Effector memory CD8-positive, alpha-beta T cell (primary cell): ENCODE results near the gene EZH1.

Source experiments
- ATAC-seq: fragments of 150-1000 bp; cut with Tn5 transposase; replicated peaks from 2 replicates; pipeline ENCODE4 v1.10.0; 2021; ENCODE audit warnings: mild to moderate bottlenecking, moderate library complexity
- DNase-seq, 3 experiments: peaks; one replicate each; pipeline ENCODE4 v3.0.0; 2021
- H3K27ac Mint-ChIP-seq, 2 donors: one replicate each; pipeline ENCODE4 v1.8.0; 2022; ENCODE audit warnings: mild to moderate bottlenecking in 2 of 2, mixed read lengths in 2 of 2, moderate library complexity in 2 of 2
- H3K27me3 Mint-ChIP-seq, 2 donors: one replicate each; pipeline ENCODE4 v1.8.0; 2022; ENCODE audit warnings: mixed read lengths in 2 of 2
- H3K36me3 Mint-ChIP-seq: one replicate; pipeline ENCODE4 v1.8.0; 2022; ENCODE audit warnings: mild to moderate bottlenecking, moderate library complexity, mixed read lengths; ENCODE audit not compliant: insufficient read depth
- H3K4me1 Mint-ChIP-seq, 2 donors: one replicate each; pipeline ENCODE4 v1.8.0; 2022; ENCODE audit warnings: low read depth in 2 of 2, mixed read lengths in 2 of 2
- H3K4me3 Mint-ChIP-seq, 2 donors: one replicate each; pipeline ENCODE4 v1.8.0; 2022; ENCODE audit warnings: mild to moderate bottlenecking in 2 of 2, mixed read lengths in 2 of 2, moderate library complexity in 2 of 2
- H3K9me3 Mint-ChIP-seq, 2 donors: one replicate each; pipeline ENCODE4 v1.8.0; 2022; ENCODE audit warnings: mixed read lengths in 2 of 2

Gene EZH1

DNA sequence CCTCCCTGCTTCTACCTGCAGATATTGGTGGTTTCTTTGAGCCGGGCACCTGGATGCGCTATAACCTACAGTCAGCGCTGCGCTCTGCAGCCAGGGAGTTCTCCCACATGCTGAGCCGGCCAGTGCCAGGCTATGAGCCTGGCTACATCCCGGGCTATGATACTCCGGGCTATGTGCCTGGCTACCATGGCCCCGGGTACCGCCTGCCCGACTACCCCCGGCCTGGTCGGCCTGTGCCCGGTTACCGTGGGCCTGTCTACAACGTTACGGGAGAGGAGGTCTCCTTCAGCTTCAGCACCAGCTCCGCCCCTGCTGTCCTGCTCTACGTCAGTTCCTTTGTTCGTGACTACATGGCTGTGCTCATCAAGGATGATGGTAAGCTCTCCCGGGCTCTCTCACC lies 49.3 kb downstream of the EZH1 start:
- Mint-ChIP-seq H3K4me1 (no peaks in the 10 kb centered on the region), H3K27ac (no peak overlapping the region), H3K4me3 (no peak overlapping the region), H3K27me3 (no peaks in the 10 kb centered on the region), H3K9me3 (no peaks in the 10 kb centered on the region), H3K36me3 (peaks cover 5% of the 10 kb centered on the region)
- no peak for DNase-seq
- no peak for ATAC-seq

DNA sequence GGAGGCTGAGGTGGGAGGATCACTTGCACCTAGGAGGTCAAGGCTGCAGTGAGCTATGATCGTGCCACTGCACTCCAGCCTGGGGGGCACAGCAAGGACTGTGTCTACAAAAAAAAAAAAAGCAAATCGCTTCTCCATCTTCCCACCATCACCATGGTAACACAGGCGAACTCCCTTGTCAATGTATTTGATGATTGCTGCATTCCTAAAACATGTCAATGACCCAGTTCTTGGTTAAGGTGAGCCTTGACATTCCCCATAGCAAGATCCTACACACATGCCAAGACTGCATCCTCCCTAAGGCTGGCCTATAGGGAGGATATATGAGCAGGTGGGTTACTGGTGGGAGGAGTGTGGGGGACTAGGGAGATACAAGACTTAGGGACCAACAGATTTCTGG lies 50.3 kb downstream of the EZH1 start:
- Mint-ChIP-seq H3K36me3 (peaks cover 5% of the 10 kb centered on the region), H3K4me1 (no peaks in the 10 kb centered on the region), H3K27ac (no peak overlapping the region), H3K27me3 (no peaks in the 10 kb centered on the region), H3K4me3 (no peak overlapping the region), H3K9me3 (no peaks in the 10 kb centered on the region)
- ATAC-seq (no peak), DNase-seq (no peak)

DNA sequence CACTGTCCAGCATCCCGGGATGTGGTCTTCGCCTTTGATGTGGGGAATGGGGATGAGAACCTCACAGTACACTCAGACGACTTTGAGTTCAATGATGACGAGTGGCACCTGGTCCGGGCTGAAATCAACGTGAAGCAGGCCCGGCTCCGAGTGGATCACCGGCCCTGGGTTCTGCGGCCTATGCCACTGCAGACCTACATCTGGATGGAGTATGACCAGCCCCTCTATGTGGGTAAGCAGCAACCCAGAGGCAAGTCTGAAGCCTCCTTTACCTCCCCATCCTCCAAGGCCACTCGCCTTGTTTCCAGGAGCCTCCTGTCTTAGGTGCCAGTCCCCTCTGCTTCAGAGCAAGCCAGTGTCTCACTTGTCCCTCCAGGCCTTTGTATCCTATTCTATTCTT lies 52.4 kb downstream of the EZH1 start:
- no peak for ATAC-seq
- H3K4me3 Mint-ChIP-seq, result no peak overlapping the region
- H3K27ac Mint-ChIP-seq, result peak overlapping the region in 1 of 2 donors; percentile 71

DNA sequence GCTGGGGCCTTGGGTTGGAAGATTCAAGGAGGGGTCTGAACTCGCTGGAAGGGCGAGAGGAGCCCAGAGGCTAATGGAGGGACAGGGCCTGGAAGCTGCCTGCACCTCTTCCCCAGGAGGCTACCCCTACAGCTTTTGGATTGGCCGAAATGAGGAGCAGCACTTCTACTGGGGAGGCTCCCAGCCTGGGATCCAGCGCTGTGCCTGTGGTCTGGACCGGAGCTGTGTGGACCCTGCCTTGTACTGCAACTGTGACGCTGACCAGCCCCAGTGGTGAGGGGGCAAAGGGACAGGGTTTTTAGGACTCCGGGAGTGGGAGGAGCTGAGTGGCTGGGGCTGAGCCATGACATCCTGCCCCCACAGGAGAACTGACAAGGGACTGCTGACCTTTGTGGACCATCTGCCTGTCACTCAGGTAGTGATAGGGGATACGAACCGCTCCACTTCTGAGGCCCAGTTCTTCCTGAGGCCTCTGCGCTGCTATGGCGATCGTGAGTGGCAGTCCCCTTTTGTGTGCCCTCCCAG lies 53.8 kb downstream of the EZH1 start:
- Mint-ChIP-seq H3K4me3 (no peak overlapping the region), H3K9me3 (no peaks in the 10 kb centered on the region), H3K27me3 (no peaks in the 10 kb centered on the region), H3K27ac (no peak overlapping the region), H3K4me1 (no peaks in the 10 kb centered on the region), H3K36me3 (peaks cover 6% of the 10 kb centered on the region)
- DNase-seq (no peak), ATAC-seq (no peak)

More for the DNA sequence above, 52.4 kb downstream of the EZH1 start:
- H3K27me3 Mint-ChIP-seq, result no peaks in the 10 kb centered on the region
- DNase-seq, result no peak
- peaks cover 6% of the 10 kb centered on the region for H3K36me3 Mint-ChIP-seq
- H3K9me3 Mint-ChIP-seq, result no peaks in the 10 kb centered on the region
- H3K4me1 Mint-ChIP-seq, result no peaks in the 10 kb centered on the region

DNA sequence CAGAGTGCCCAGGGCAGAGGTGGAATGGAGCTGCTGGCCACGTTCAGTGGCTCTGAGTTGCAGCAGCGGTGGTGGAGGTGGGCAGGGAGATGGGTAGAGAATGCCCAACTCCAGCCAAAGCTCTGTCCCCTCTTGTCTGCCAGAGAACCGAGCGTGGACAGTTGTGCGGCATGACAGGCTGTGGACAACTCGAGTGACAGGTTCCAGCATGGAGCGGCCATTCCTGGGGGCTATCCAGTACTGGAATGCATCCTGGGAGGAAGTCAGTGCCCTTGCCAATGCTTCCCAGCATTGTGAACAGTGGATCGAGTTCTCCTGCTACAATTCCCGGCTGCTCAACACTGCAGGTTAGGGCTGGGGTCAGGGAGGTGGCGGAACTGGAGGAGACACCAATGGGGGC lies 54.2 kb downstream of the EZH1 start:
- no peak overlapping the region for H3K27ac Mint-ChIP-seq
- peaks cover 0 to 1% of the 10 kb centered on the region in 2 donors for H3K4me1 Mint-ChIP-seq
- H3K36me3 Mint-ChIP-seq, result peaks cover 4% of the 10 kb centered on the region
- H3K4me3 Mint-ChIP-seq, result no peak overlapping the region
- ATAC-seq (no peak), DNase-seq (no peak)
- peaks cover 0 to 4% of the 10 kb centered on the region in 2 donors for H3K27me3 Mint-ChIP-seq
- no peaks in the 10 kb centered on the region for H3K9me3 Mint-ChIP-seq

DNA sequence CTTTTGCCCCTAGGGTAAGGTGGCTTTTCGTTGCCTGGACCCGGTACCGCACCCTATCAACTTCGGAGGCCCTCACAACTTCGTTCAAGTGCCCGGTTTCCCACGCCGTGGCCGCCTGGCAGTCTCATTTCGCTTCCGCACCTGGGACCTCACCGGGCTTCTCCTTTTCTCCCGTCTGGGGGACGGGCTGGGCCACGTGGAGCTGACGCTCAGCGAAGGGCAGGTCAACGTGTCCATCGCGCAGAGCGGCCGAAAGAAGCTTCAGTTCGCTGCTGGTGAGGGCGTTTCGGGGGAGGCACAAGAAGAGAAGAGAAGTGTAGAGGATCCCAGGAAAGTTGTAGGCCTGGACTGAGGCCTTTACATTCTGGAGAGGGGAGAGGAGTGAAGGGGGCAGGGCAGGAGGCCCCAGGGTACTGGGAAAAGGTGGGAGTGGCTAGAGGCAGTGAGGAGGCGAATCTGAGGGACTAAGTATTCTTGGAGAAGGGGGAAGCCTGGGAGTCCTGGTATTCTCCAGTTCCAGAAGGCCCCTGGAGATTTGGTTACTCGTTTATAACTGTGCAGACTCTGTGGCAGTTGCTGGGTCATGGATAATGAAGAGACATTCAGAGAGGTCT lies 57.0 kb downstream of the EZH1 start:
- peaks cover 8 to 10% of the 10 kb centered on the region in 2 donors for H3K4me1 Mint-ChIP-seq
- no peak for ATAC-seq
- DNase-seq, result no peak
- H3K27ac Mint-ChIP-seq, result no peak overlapping the region
- peaks cover 8 to 32% of the 10 kb centered on the region in 2 donors for H3K27me3 Mint-ChIP-seq
- no peak overlapping the region for H3K4me3 Mint-ChIP-seq
- H3K36me3 Mint-ChIP-seq, result peaks cover 17% of the 10 kb centered on the region
- no peaks in the 10 kb centered on the region for H3K9me3 Mint-ChIP-seq

DNA sequence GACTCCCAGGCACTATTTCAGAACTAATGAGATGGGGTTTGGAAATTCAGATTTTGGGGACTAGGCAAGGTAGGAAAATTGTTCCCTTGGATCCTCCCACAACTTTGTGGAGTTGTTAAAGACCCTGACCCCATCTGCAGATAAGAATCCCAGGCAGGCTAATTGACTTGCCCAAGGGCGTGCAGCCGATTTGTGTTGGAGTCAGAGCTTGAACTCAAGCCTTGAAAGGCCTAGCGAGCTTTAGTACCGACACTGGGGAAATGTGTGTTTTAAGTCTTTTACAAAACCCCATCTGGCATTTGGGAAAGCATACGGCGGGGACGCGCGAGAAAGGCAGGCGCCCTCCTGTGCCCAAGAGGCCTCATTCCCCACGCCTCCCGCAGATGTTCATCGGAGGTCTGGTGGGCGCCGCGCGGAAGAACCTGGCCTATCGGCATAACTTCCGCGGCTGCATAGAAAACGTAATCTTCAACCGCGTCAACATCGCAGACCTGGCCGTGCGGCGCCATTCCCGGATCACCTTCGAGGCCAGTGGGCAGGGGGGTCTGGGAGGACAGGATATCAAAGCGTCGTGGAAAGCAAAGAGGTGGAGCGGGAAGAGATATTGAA lies 58.2 kb downstream of the EZH1 start:
- ATAC-seq, result no peak
- DNase-seq, result no peak
- Mint-ChIP-seq H3K36me3 (peaks cover 17% of the 10 kb centered on the region), H3K4me1 (peaks cover 18 to 20% of the 10 kb centered on the region in 2 donors), H3K9me3 (no peaks in the 10 kb centered on the region), H3K27ac (no peak overlapping the region), H3K27me3 (peaks cover 20 to 43% of the 10 kb centered on the region in 2 donors), H3K4me3 (no peak overlapping the region)

DNA sequence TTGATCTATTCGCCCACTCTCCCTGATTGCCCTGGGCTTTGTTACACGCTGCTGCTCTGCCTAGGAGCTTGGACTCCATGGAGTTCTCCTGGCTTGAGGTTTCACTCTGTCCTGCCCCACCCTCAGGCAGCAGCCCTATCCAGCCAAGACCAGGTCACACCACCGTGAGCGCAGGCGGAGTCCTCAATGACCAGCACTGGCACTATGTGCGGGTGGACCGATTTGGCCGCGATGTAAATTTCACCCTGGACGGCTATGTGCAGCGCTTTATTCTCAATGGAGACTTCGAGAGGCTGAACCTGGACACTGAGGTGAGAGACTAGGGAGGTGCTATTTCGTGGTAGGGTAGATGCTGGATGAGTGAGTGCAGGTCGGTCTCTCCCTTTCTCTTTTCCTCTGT lies 59.0 kb downstream of the EZH1 start:
- Mint-ChIP-seq H3K36me3 (peaks cover 17% of the 10 kb centered on the region), H3K9me3 (no peaks in the 10 kb centered on the region), H3K4me3 (no peak overlapping the region), H3K27ac (peak overlapping the region in 1 of 2 donors; percentile 73), H3K27me3 (peaks cover 26 to 51% of the 10 kb centered on the region in 2 donors), H3K4me1 (peaks cover 23 to 25% of the 10 kb centered on the region in 2 donors)
- DNase-seq (no peak), ATAC-seq (no peak)

DNA sequence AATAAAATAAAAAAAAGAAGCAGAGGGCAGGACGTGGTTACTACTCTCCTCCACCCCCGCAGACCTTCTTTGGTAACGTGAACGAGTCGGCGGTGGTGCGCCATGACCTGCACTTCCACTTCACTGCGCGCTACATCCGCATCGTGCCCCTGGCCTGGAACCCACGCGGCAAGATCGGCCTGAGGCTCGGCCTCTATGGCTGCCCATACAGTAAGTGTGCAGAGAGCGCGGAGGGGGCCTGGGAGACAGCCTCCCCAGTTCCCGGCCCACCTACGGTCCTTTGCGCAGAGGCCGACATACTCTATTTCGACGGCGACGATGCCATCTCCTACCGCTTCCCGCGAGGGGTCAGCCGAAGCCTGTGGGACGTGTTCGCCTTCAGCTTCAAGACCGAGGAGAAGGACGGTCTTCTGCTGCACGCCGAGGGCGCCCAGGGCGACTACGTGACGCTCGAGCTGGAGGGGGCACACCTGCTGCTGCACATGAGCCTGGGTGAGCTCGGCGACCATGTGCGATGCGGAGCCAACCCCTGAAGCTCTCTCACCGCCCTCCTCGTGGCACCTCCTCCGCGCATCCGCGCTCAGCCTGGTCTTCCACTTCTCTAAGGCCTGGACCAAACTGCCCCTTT lies 59.8 kb downstream of the EZH1 start:
- peaks cover 26 to 28% of the 10 kb centered on the region in 2 donors for H3K4me1 Mint-ChIP-seq
- ATAC-seq, result no peak
- peak overlapping the region in 1 of 2 donors; percentile 20 for H3K4me3 Mint-ChIP-seq

DNA sequence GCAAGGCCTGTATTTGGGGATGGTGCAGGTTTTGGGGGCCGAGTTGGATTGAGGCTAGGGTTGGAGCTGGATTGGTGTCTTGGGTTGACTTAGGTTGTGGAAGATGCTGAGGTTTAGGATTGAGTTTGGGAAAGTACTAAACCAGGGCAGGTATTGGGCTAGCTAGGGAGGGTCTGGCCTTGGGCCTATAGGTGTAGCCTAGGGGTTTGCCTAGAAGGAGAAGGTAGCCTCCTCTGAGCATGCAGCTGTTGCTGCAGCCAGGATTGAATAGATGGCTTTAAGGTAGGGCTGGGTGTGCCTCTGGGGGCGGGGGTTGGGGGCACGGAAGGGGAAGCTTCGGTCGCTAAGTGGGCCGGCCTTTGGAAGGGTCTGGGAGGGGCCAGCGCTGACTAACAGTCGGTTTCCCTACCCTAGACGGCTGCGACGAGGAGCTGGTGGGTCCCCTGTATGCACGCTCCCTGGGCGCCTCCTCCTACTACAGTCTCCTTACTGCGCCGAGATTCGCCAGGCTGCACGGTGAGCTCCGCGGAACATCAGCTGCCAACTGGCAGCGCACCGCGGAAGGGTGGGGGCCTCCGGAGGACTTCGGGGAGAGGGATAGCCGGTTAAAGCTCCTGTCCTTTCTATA lies 61.3 kb downstream of the EZH1 start:
- peak overlapping the region; percentile 71 to 81 for H3K4me3 Mint-ChIP-seq
- peaks cover 21% of the 10 kb centered on the region for H3K36me3 Mint-ChIP-seq
- no peak for ATAC-seq
- peaks cover 26 to 62% of the 10 kb centered on the region in 2 donors for H3K27me3 Mint-ChIP-seq
- H3K9me3 Mint-ChIP-seq, result no peaks in the 10 kb centered on the region
- H3K27ac Mint-ChIP-seq, result no peak overlapping the region
- DNase-seq, result no peak
- H3K4me1 Mint-ChIP-seq, result peaks cover 32 to 35% of the 10 kb centered on the region in 2 donors

More for the DNA sequence above, 59.8 kb downstream of the EZH1 start:
- no peak for DNase-seq
- H3K36me3 Mint-ChIP-seq, result peaks cover 17% of the 10 kb centered on the region
- H3K27ac Mint-ChIP-seq, result peak overlapping the region in 1 of 2 donors; percentile 73
- peaks cover 26 to 59% of the 10 kb centered on the region in 2 donors for H3K27me3 Mint-ChIP-seq
- H3K9me3 Mint-ChIP-seq, result no peaks in the 10 kb centered on the region

DNA sequence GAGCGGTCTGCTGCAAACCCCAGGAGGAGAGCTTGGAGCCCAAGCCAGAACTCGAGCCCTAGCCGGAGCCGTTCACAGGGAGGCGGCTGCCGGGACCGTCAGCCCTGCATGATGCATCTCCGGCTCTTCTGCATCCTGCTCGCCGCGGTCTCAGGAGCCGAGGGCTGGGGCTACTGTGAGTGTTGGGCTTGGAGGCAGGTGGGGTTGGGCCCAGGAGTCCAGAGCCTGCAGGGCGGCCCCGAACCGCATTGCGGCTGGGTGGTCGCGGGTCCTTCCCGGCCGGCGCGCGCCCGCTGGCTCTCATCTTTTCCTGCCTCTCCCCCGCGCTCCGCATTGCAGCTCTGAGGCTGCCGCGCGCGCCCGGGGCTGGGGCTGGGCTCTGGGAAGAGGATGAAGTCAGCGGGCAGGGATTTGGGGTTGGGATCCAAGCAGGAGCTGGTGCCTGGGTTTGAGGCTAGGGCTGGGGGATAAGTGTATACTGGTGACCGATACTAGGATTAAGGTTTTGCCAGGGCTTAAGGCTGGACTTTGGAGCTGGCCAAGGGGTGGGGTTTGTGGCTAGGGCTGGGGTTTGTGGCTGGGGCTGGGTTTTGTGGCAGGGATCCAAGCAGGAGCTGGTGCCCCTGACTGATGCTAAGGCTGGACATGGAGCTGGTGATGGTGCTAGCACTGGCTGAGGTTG lies 62.0 kb downstream of the EZH1 start:
- no peaks in the 10 kb centered on the region for H3K9me3 Mint-ChIP-seq
- ATAC-seq, result no peak
- no peak overlapping the region for H3K27ac Mint-ChIP-seq

DNA sequence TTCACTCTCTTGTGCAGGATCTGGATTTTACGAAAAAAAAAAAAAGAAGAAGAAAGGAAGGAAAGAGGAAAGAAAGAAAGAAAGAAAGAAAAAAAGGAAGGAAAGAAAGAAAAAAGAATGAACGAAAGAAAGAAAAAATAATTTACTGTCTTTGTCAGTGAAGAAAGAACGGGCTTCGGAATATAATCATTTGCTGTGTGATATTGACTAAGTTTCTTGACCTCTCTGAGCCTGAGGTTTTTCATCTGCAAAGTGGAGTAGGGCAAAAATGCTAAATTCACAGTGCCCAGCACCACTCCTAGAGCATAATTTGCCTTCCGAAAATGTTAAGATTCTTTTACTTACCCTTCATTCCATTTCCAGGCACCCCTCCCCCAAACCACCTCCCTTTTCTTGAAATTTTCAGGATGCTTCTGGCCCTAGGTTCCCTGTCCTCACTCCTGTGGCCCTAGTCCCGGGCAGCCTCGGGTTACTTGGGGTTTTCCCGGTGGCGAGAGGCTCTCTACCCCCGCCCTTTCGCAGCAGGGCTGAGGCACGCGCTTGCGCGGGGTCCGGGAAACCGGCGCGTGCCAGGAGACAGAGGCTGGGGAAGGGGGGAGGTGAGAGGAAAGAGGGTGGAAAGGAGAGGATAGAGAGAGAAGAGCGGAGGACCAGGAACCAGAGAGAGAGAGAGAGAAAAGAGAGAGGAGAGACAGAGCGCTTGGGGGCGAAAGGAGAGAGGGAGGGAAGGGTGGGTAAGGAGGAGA lies 62.7 kb downstream of the EZH1 start, which contains the start of gene CNTNAP1:
CNTNAP1 (plus strand) TSS at position 556 of the 746 bp plus-strand sequence. CDS start 299 bp downstream, outside the sequence.
- Mint-ChIP-seq H3K36me3 (peaks cover 20% of the 10 kb centered on the region), H3K27me3 (peaks cover 26 to 65% of the 10 kb centered on the region in 2 donors), H3K4me3 (peak within 1 kb of the TSS; percentile 71 to 81), H3K4me1 (peaks cover 41% of the 10 kb centered on the region in 2 donors), H3K27ac (peak within 1 kb of the TSS in 1 of 2 donors; percentile 83), H3K9me3 (no peaks in the 10 kb centered on the region)
- ATAC-seq, result no peak
- DNase-seq, result no peak

More for the DNA sequence above, 62.0 kb downstream of the EZH1 start:
- Mint-ChIP-seq H3K4me3 (peak overlapping the region; percentile 71 to 81), H3K36me3 (peaks cover 19% of the 10 kb centered on the region), H3K27me3 (peaks cover 26 to 62% of the 10 kb centered on the region in 2 donors), H3K4me1 (peaks cover 35 to 38% of the 10 kb centered on the region in 2 donors)
- DNase-seq, result no peak
